GM12878 (cell line): ENCODE results near the gene IL17RB. TPM values are rescaled to one million over a fixed set of nuclear protein-coding genes. Genes with fewer than 3 reads are reported as not detected.

Experiments used
- BCL3 ChIP-seq: IDR thresholded peaks from 2 replicates; pipeline ENCODE4 v1.6.1; 2011; ENCODE audit warnings: borderline replicate concordance, low read depth, mild to moderate bottlenecking, moderate library complexity, low read length; ENCODE audit not compliant: insufficient read depth, poor library complexity, severe bottlenecking
- CREM ChIP-seq: IDR thresholded peaks from 2 replicates; pipeline ENCODE4 v1.6.1; 2014; ENCODE audit warnings: antibody characterized with exemption, low read depth
- EGR1 ChIP-seq, 2 experiments: IDR thresholded peaks; 1 replicate in 1 of 2; 2 replicates in 1 of 2; pipeline ENCODE4 v1.6.1; 2011 to 2012; ENCODE audit warnings: low read depth in 2 of 2, low read length in 2 of 2, borderline replicate concordance in 1 of 2, mild to moderate bottlenecking in 1 of 2, moderate library complexity in 1 of 2
- ESRRA ChIP-seq: IDR thresholded peaks from 2 replicates; pipeline ENCODE4 v1.6.1; 2012; ENCODE audit warnings: mild to moderate bottlenecking, low read length, improper control_type of control experiment
- FOXM1 ChIP-seq: IDR thresholded peaks from 2 replicates; pipeline ENCODE4 v1.6.1; 2012; ENCODE audit warnings: low read depth, mild to moderate bottlenecking, inconsistent platforms, low read length, moderate library complexity
- HDAC2 ChIP-seq: fragments of 200-600 bp; sonication (generic); IDR thresholded peaks from 2 replicates; pipeline ENCODE4 v1.6.1; 2017
- IRF4 ChIP-seq: IDR thresholded peaks from 2 replicates; pipeline ENCODE4 v1.6.1; 2011; ENCODE audit warnings: low read depth, low read length
- JUND ChIP-seq: IDR thresholded peaks from 2 replicates; pipeline ENCODE4 v1.6.1; 2012; ENCODE audit warnings: low read depth, mild to moderate bottlenecking, low read length, improper control_type of control experiment, moderate library complexity
- KAT2A ChIP-seq: conservative IDR thresholded peaks from 2 replicates; pipeline ENCODE4 v1.6.1; 2011; ENCODE audit warnings: low read depth, low read length; ENCODE audit not compliant: control insufficient read depth
- LARP7 ChIP-seq: fragments of 450-650 bp; IDR thresholded peaks from 2 replicates; pipeline ENCODE4 v1.6.1; 2017; ENCODE audit warnings: mild to moderate bottlenecking
- MTA3 ChIP-seq: IDR thresholded peaks from 2 replicates; pipeline ENCODE4 v1.6.1; 2012; ENCODE audit warnings: low read length, inconsistent platforms, borderline replicate concordance
- MYB ChIP-seq: fragments of 150-350 bp; IDR thresholded peaks from 2 replicates; pipeline ENCODE4 v1.6.1; 2014; ENCODE audit warnings: mild to moderate bottlenecking, low read depth, low read length, borderline replicate concordance
- NFYA ChIP-seq: IDR thresholded peaks from 2 replicates; pipeline ENCODE4 v1.6.1; 2011; ENCODE audit warnings: low read depth, mild to moderate bottlenecking, low read length, improper control_type of control experiment, borderline replicate concordance
- NR2C1 ChIP-seq: fragments of 450-650 bp; IDR thresholded peaks from 2 replicates; pipeline ENCODE4 v1.6.1; 2017; ENCODE audit warnings: antibody characterized with exemption, mild to moderate bottlenecking, moderate library complexity
- PAX5 ChIP-seq: IDR thresholded peaks from 2 replicates; pipeline ENCODE4 v1.6.1; 2011; ENCODE audit warnings: low read depth, low read length, borderline replicate concordance
- POLR2A ChIP-seq: IDR thresholded peaks from 2 replicates; pipeline ENCODE4 v1.6.1; 2011; ENCODE audit warnings: low read depth, mild to moderate bottlenecking, low read length
- RFX5 ChIP-seq: IDR thresholded peaks from 2 replicates; pipeline ENCODE4 v1.6.1; 2011; ENCODE audit warnings: low read depth, low read length, improper control_type of control experiment
- SIN3A ChIP-seq: IDR thresholded peaks from 2 replicates; pipeline ENCODE4 v1.6.1; 2012; ENCODE audit warnings: low read depth, low read length, improper control_type of control experiment
- SPI1 ChIP-seq: IDR thresholded peaks from 2 replicates; pipeline ENCODE4 v1.6.1; 2011; ENCODE audit warnings: low read depth, mild to moderate bottlenecking, low read length, moderate library complexity, borderline replicate concordance; ENCODE audit not compliant: insufficient read depth
- SRF ChIP-seq, 2 experiments: IDR thresholded peaks; 2 replicates each; pipeline ENCODE4 v1.6.1; 2011; ENCODE audit warnings: low read depth in 2 of 2, low read length in 2 of 2, mild to moderate bottlenecking in 1 of 2, moderate library complexity in 1 of 2
- TBL1XR1 ChIP-seq: IDR thresholded peaks from 2 replicates; pipeline ENCODE4 v1.6.1; 2012; ENCODE audit warnings: low read depth, low read length, improper control_type of control experiment
- TCF12 ChIP-seq: IDR thresholded peaks from 2 replicates; pipeline ENCODE4 v1.6.1; 2011; ENCODE audit warnings: low read depth, mild to moderate bottlenecking, low read length
- YBX1 ChIP-seq: fragments of 450-650 bp; IDR thresholded peaks from 2 replicates; pipeline ENCODE4 v1.6.1; 2016; ENCODE audit warnings: antibody characterized with exemption
- ZBTB33 ChIP-seq: fragments of 450-650 bp; IDR thresholded peaks from 2 replicates; pipeline ENCODE4 v1.6.1; 2017; ENCODE audit warnings: mild to moderate bottlenecking
- ZNF687 ChIP-seq: fragments of 450-650 bp; IDR thresholded peaks from 2 replicates; pipeline ENCODE4 v1.6.1; 2017; ENCODE audit warnings: mild to moderate bottlenecking, moderate library complexity
- ZSCAN29 ChIP-seq: fragments of 450-650 bp; IDR thresholded peaks from 2 replicates; pipeline ENCODE4 v1.6.1; 2017; ENCODE audit warnings: mild to moderate bottlenecking, moderate library complexity
- polyA plus RNA-seq, 11 experiments: library from polyadenylated mRNA; depleted of rRNA in 4 of 11; unstranded in 6 of 11; stranded (reverse) in 5 of 11; fragments of >200 nt; fragmentation: Nextera tagmentation in 4 of 11; fragmentation: Illumina TruSeq in 1 of 11; extraction: Ambion mirVana in 4 of 11; extraction: Trizol in 1 of 11; gene quantifications; 1 replicate in 1 of 11; 2 replicates in 10 of 11; pipeline versions ENCODE4 v1.2.1 to v1.2.3, GENCODE V29; 2011 to 2016; ENCODE audit warnings: inconsistent platforms in 2 of 11, missing spikeins in 2 of 11, low read depth in 1 of 11
- total RNA-seq, 4 experiments: library from RNA; depleted of rRNA in 3 of 4; stranded (reverse); fragments of >200 nt in 3 of 4; fragmentation: Illumina TruSeq in 1 of 4; extraction: Trizol in 1 of 4; gene quantifications; 2 replicates each; pipeline versions ENCODE4 v1.2.1 to v1.2.3, GENCODE V29; 2013 to 2021

Gene IL17RB
- total and polyA plus RNA-seq, 10 of the 15 experiments (the other 5 are each of a cell fraction or from before 2014, with no cell fraction given) = 1.9 to 17.2 (median 2.9) TPM

- TF ChIP-seq BCL3 (no peak), ZNF687 (peak; percentile 85), CREM (no peak), PAX5 (no peak), FOXM1 (no peak), RFX5 (no peak), NR2C1 (no peak; the same call in 1 of the 2 replicates), MYB (no peak), JUND (no peak), TBL1XR1 (no peak), LARP7 (peak; percentile 80; the same call in 1 of the 2 replicates), ZSCAN29 (0 out of 2 replicates have a peak, but pooled peaks have one; percentile 35), NFYA (no peak), SRF (IDR thresholded peaks at IDR 0.05; ENCODE audit: low read depth in 2 of 2, low read length in 2 of 2) (no peak), MTA3 (no peak), SIN3A (no peak), EGR1 (IDR thresholded peaks at IDR 0.05; ENCODE audit: borderline replicate concordance in 1 of 2, low read depth in 2 of 2, low read length in 2 of 2) (no peak), IRF4 (no peak), POLR2A (peak; percentile 58), ESRRA (no peak), KAT2A (no peak), YBX1 (no peak), TCF12 (0 out of 2 replicates have a peak, but pooled peaks have one; percentile 55), SPI1 (no peak), HDAC2 (no peak), ZBTB33 (no peak)
Observed at GRCh38 chr3:53846134-53846850, at the start of gene IL17RB, which contains the start of gene CHDH (continued).
